GM12878 (cell line): ENCODE measurements around the gene MBNL3.

ENCODE experiments used
- CHD2 ChIP-seq: IDR thresholded peaks from 2 replicates; pipeline ENCODE4 v1.6.1; 2011; ENCODE audit warnings: low read depth, low read length, improper control_type of control experiment, borderline replicate concordance
- CTCF ChIP-seq, 3 experiments: IDR thresholded peaks in 2 of 3; conservative IDR thresholded peaks in 1 of 3; 2 replicates each; pipeline ENCODE4 v1.5.1; 2011; ENCODE audit warnings: low read depth in 3 of 3, low read length in 3 of 3, mild to moderate bottlenecking in 3 of 3, control low read depth in 2 of 3, moderate library complexity in 2 of 3, inconsistent platforms in 1 of 3, mixed read lengths in 1 of 3; ENCODE audit not compliant: control insufficient read depth in 2 of 3, insufficient read depth in 1 of 3; ENCODE audit errors: extremely low read depth in 1 of 3
- NFYB ChIP-seq: IDR thresholded peaks from 2 replicates; pipeline ENCODE4 v1.6.1; 2011; ENCODE audit warnings: low read depth, mild to moderate bottlenecking, low read length, improper control_type of control experiment, moderate library complexity; ENCODE audit not compliant: insufficient read depth
- RELA ChIP-seq: fragments of 450-650 bp; IDR thresholded peaks from 2 replicates; pipeline ENCODE4 v1.8.0; 2014; ENCODE audit warnings: borderline replicate concordance; ENCODE audit not compliant: partially characterized antibody
- SP1 ChIP-seq: IDR thresholded peaks from one replicate; pipeline ENCODE4 v1.6.1; 2011; ENCODE audit warnings: low read depth, low read length
- SUZ12 ChIP-seq: fragments of 200-600 bp; sonication (generic); IDR thresholded peaks from one replicate; pipeline ENCODE4 v1.6.1; 2018; ENCODE audit warnings: antibody characterized with exemption, mild to moderate bottlenecking; ENCODE audit not compliant: unreplicated experiment
- USF2 ChIP-seq: IDR thresholded peaks from 2 replicates; pipeline ENCODE4 v1.6.1; 2011; ENCODE audit warnings: low read depth, low read length, improper control_type of control experiment, borderline replicate concordance
- TF ChIP-seq, protein P1 (sequence below): IDR thresholded peaks from 2 replicates; pipeline ENCODE4 v1.6.1; 2012; ENCODE audit warnings: low read depth, low read length, improper control_type of control experiment
- TF ChIP-seq, protein P2 (sequence below): fragments of 450-650 bp; IDR thresholded peaks from 2 replicates; pipeline ENCODE4 v1.6.1; 2016; ENCODE audit warnings: mild to moderate bottlenecking

GRCh38 chrX:132401935-132402334, 86.9 kb downstream of the MBNL3 start:
- TF ChIP-seq NFYB, result no peak
- TF ChIP-seq CHD2, result no peak
- TF ChIP-seq, protein P1, sequence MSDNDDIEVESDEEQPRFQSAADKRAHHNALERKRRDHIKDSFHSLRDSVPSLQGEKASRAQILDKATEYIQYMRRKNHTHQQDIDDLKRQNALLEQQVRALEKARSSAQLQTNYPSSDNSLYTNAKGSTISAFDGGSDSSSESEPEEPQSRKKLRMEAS, result no peak
- TF ChIP-seq RELA, result no peak
- TF ChIP-seq, protein P2, sequence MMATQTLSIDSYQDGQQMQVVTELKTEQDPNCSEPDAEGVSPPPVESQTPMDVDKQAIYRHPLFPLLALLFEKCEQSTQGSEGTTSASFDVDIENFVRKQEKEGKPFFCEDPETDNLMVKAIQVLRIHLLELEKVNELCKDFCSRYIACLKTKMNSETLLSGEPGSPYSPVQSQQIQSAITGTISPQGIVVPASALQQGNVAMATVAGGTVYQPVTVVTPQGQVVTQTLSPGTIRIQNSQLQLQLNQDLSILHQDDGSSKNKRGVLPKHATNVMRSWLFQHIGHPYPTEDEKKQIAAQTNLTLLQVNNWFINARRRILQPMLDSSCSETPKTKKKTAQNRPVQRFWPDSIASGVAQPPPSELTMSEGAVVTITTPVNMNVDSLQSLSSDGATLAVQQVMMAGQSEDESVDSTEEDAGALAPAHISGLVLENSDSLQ, result no peak
- no peak for TF ChIP-seq USF2
- TF ChIP-seq CTCF (IDR thresholded peaks at IDR 0.05 in 2 of 3, conservative IDR thresholded peaks at IDR 0.05 in 1 of 3; ENCODE audit: control insufficient read depth in 2 of 3, extremely low read depth in 1 of 3, insufficient read depth in 1 of 3, low read depth in 3 of 3, low read length in 3 of 3), result no peak
- no peak for TF ChIP-seq SP1
- no peak for TF ChIP-seq SUZ12
